Peyer's patch (tissue), 4 donors: ENCODE measurements around the gene TGFB1. TPM values are rescaled to one million over a fixed set of nuclear protein-coding genes. Genes with fewer than 3 reads are reported as not detected.
A peak's percentile ranks its signal among the peaks of the same experiment; 100 is the strongest.

ENCODE experiments used
- DNase-seq, 3 donors: peaks; one replicate each; pipeline ENCODE4 v3.0.0-alpha.2; 2017 to 2019
- H3K27ac ChIP-seq, 4 donors: fragments of 200-600 bp; sonication (generic); one replicate each; pipeline ENCODE4 v1.5.1; 2016 to 2019
- H3K27me3 ChIP-seq, 2 donors: fragments of 200-600 bp; sonication (generic); one replicate each; pipeline ENCODE4 v1.5.1; 2019
- H3K36me3 ChIP-seq, 3 donors: fragments of 200-600 bp; sonication (generic); one replicate each; pipeline ENCODE4 v1.5.1; 2016 to 2019
- H3K4me1 ChIP-seq, 4 donors: fragments of 200-600 bp; sonication (generic); one replicate each; pipeline ENCODE4 v1.5.1; 2016 to 2019
- H3K4me3 ChIP-seq, 4 donors: fragments of 200-600 bp; sonication (generic); 1 replicate in 3 of 4; 2 replicates in 1 of 4; pipeline ENCODE4 v1.5.1; 2016 to 2019; ENCODE audit warnings: mild to moderate bottlenecking in 1 of 4
- H3K9me3 ChIP-seq, 4 donors: fragments of 200-600 bp; sonication (generic); one replicate each; pipeline ENCODE4 v1.5.1; 2016 to 2019; ENCODE audit warnings: mild to moderate bottlenecking in 1 of 4
- POLR2A ChIP-seq, 2 donors: fragments of 450-650 bp; IDR thresholded peaks; one replicate each; pipeline ENCODE4 v1.5.1; 2017; ENCODE audit warnings: antibody characterized with exemption in 2 of 2, mild to moderate bottlenecking in 2 of 2, moderate library complexity in 2 of 2
- total RNA-seq, 4 donors: library from RNA; depleted of rRNA; stranded (reverse); fragments of >200 nt; gene quantifications; one replicate each; pipeline ENCODE4 v1.1.0, GENCODE V29; 2016
- TF ChIP-seq, protein P1 (sequence below), 6 experiments: fragments of 450-650 bp in 4 of 6; fragments of 200-600 bp in 2 of 6; sonication (generic) in 1 of 6; IDR thresholded peaks; one replicate each; pipeline ENCODE4 v1.5.1; 2017 to 2019; ENCODE audit warnings: antibody characterized with exemption in 6 of 6, mild to moderate bottlenecking in 3 of 6, moderate library complexity in 1 of 6

TGFB1 gene
- total RNA-seq, 4 donors from 2014 or later = 6.8 to 80.9 (median 22.9) TPM

- peak overlapping the region; percentile 0 to 39 (median 30) for H3K4me3 ChIP-seq
- peak overlapping the region; percentile 71 to 87 (median 80) for H3K27ac ChIP-seq
- H3K27me3 ChIP-seq = no peaks in the 10 kb centered on the region
- no peak for TF ChIP-seq POLR2A (IDR thresholded peaks at IDR 0.05)
- TF ChIP-seq, protein P1, sequence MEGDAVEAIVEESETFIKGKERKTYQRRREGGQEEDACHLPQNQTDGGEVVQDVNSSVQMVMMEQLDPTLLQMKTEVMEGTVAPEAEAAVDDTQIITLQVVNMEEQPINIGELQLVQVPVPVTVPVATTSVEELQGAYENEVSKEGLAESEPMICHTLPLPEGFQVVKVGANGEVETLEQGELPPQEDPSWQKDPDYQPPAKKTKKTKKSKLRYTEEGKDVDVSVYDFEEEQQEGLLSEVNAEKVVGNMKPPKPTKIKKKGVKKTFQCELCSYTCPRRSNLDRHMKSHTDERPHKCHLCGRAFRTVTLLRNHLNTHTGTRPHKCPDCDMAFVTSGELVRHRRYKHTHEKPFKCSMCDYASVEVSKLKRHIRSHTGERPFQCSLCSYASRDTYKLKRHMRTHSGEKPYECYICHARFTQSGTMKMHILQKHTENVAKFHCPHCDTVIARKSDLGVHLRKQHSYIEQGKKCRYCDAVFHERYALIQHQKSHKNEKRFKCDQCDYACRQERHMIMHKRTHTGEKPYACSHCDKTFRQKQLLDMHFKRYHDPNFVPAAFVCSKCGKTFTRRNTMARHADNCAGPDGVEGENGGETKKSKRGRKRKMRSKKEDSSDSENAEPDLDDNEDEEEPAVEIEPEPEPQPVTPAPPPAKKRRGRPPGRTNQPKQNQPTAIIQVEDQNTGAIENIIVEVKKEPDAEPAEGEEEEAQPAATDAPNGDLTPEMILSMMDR (IDR thresholded peaks at IDR 0.05) = no peak
- peaks cover 9 to 60% (median 41%) of the 10 kb centered on the region in 4 donors for H3K4me1 ChIP-seq
- peak in 2 of 3 donors; percentile 65 to 76 for DNase-seq
- H3K36me3 ChIP-seq = peaks cover 0 to 20% (median 0%) of the 10 kb centered on the region in 3 donors
- H3K9me3 ChIP-seq = no peaks in the 10 kb centered on the region
Measured at GRCh38 chr19:41328157-41328841, 25.4 kb downstream of the TGFB1 start.

DNA sequence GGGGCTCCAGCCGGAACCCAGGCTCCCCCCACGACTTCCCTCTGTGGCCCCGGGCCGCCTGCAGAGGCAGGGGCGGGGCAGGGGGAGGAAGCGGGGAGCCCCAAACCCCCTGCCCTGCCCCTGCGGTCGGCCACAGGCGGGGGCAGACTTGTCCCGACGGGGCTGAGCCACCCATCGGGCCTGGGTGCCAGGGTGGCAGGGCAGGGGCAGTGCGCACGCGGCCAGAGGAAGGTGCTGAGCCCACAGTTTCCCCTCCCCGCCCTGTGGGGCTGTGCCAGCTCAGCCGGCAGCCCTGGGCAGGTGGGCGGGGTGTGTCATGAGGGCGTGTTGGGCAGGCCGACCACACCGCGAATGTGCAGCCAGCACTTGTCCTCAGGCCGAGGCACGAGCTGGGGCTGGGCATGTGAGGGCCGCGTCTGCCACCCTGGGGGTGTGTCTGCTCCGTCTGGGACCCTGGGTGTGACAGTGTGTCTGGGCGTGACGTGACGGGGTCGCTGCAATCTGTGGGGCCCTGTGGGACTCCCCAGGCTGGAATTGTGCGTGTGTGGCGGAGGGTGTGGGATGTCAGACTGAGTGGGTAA, 26.1 kb downstream of the TGFB1 start:
- peak overlapping the region; percentile 71 to 87 (median 80) for H3K27ac ChIP-seq
- H3K36me3 ChIP-seq = peaks cover 0 to 20% (median 0%) of the 10 kb centered on the region in 3 donors
- H3K27me3 ChIP-seq = no peaks in the 10 kb centered on the region
- DNase-seq = peak; percentile 84 to 94 (median 88)
- TF ChIP-seq, protein P1 (IDR thresholded peaks at IDR 0.05) = no peak
- no peak for TF ChIP-seq POLR2A (IDR thresholded peaks at IDR 0.05)
- H3K4me1 ChIP-seq = peaks cover 9 to 66% (median 43%) of the 10 kb centered on the region in 4 donors
- H3K9me3 ChIP-seq = no peaks in the 10 kb centered on the region
- peak overlapping the region; percentile 0 to 39 (median 30) for H3K4me3 ChIP-seq

- Histone ChIP-seq H3K27ac (peak overlapping the region; percentile 71 to 87 (median 80)), H3K27me3 (no peaks in the 10 kb centered on the region), H3K4me3 (peak overlapping the region; percentile 0 to 39 (median 30)), H3K36me3 (peaks cover 0 to 22% (median 0%) of the 10 kb centered on the region in 3 donors), H3K4me1 (peaks cover 9 to 72% (median 45%) of the 10 kb centered on the region in 4 donors), H3K9me3 (no peaks in the 10 kb centered on the region)
- no peak for DNase-seq
- no peak for TF ChIP-seq POLR2A (IDR thresholded peaks at IDR 0.05)
Measured at GRCh38 chr19:41327076-41327575, 26.6 kb downstream of the TGFB1 start.

DNA sequence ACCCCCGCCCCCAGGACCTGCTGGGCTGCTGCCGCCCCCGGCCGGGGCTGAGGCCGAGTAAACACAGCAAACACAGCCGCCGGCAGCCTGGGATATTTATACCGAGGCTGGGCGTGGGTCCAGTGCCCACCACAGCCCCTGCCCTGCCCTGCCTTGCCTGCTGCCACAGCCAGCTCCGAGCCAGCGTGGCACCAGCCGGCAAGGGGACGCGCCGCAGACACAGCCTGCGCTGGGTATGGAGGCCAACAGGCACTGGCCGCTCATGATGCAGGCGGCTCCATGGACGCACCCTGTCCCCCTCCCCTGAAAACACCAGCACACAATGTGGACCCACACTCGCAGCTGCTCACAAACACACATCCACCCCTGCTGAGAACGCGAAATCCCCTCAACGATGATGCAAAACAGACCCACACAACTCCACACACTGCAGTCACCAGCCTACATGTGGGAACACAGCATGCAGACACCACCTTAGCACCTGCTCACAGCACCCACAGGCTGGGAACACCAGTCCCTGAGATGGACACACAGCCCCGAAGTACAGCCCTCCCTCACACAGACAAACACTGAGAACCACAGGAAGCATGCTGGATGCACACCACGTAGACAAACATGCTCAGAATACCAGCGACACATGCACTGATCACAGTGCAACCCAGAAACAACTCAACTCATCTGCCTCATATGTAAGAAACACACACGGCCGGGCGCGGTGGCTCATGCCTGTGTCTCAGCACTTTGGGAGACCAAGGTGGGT, 27.6 kb downstream of the TGFB1 start:
- no peak for TF ChIP-seq POLR2A (IDR thresholded peaks at IDR 0.05)
- TF ChIP-seq, protein P1 (IDR thresholded peaks at IDR 0.05) = no peak
- H3K36me3 ChIP-seq = peaks cover 0 to 15% (median 0%) of the 10 kb centered on the region in 3 donors
- peak overlapping the region; percentile 74 to 87 (median 80) for H3K27ac ChIP-seq
- H3K4me3 ChIP-seq = peak overlapping the region in 3 of 4 donors; percentile 25 to 32 (median 28)
- H3K4me1 ChIP-seq = peaks cover 9 to 79% (median 48%) of the 10 kb centered on the region in 4 donors
- DNase-seq = peak in 2 of 3 donors; percentile 84 to 87
- no peaks in the 10 kb centered on the region for H3K9me3 ChIP-seq
- no peaks in the 10 kb centered on the region for H3K27me3 ChIP-seq

DNA sequence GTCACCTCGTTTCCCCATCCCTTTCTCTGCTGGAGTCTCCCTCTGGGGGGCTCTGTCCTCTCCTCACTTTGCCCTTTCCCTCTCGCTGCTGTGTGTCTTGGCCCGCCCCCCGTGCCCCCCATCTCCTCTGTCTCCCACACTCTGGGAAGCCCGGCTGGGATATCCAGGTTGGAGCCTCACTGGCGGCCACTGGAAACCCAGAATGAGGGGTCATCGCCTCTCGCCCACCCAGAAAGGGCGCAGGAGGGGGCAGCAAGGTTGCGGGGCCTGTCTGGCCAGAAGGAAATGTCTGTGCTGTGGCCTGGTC, 28.1 kb downstream of the TGFB1 start:
- Histone ChIP-seq H3K36me3 (peaks cover 0 to 15% (median 0%) of the 10 kb centered on the region in 3 donors), H3K4me3 (peak overlapping the region in 3 of 4 donors; percentile 25 to 32 (median 28)), H3K9me3 (no peaks in the 10 kb centered on the region), H3K4me1 (peaks cover 9 to 79% (median 48%) of the 10 kb centered on the region in 4 donors), H3K27me3 (no peaks in the 10 kb centered on the region), H3K27ac (peak overlapping the region; percentile 74 to 87 (median 80))
- TF ChIP-seq, protein P1 (IDR thresholded peaks at IDR 0.05) = no peak
- no peak for TF ChIP-seq POLR2A (IDR thresholded peaks at IDR 0.05)
- DNase-seq = no peak
